HG03342 (cell line): ENCODE measurements around the gene GP5.

Source experiments
- ATAC-seq: cut with Tn5 transposase; IDR thresholded peaks from one replicate; pipeline ENCODE4 v1.9.1; 2021; ENCODE audit warnings: mild to moderate bottlenecking, moderate library complexity; ENCODE audit not compliant: unreplicated experiment

Gene GP5

DNA sequence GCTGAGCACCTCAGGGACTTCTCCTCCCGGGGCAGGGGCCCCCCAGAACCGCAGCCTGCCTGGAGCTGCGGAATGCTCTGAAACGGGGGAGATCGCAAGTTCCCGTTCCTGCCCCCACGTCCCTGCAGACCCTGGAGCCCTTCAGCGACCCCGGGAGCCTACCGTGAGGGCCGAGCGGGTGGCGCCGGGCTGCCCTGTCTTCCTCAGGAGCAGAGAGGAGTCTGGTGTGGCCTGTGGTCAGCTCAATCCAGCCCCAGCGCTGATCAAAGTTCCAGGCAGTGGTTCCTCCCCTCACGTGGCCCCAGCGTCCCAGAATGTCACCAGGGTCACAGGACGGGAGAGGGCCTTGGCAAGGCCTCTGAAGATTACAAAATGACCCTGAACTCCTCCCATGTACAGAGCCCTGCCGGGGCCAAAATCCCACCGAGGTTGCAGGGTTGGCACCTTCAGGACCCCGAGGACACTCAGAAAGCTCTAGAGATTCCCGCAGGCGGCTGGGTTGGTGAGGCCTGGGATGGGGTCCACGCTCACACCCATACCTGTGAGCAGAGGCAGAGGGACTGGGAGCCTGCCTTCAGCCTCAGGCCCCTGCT, 47.9 kb downstream of the GP5 start, which contains the start of gene CPN2:
Gene CPN2, minus strand, starts transcription at position 249 of the 593 bp plus-strand sequence. CDS start 8,626 bp downstream, outside the sequence.
- ATAC-seq: no peak

GRCh38 chr3:194350726-194351071, 48.4 kb downstream of the GP5 start:
- no peak for ATAC-seq

GRCh38 chr3:194348354-194348753, 50.7 kb downstream of the GP5 start:
- no peak for ATAC-seq

DNA sequence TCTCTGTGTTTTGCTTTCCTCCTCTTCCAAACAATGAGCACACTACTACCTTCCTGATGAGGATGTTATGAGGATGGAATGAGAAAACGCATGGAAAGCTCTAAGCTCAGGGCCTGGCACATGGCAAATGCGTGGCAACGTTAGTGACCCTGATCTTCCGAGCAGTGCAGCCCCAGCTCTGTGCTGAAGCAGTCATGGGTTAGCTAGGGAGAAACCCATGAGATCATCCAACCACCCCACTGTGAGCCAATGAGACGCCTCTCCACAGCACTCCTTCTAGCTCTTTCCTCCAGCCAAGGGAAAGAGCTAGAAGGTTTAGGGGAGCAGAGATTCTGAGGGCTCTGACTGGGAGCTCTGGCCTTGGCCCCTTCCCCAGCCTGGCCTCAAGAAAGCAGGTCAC, 52.4 kb downstream of the GP5 start:
- no peak for ATAC-seq

GRCh38 chr3:194346035-194346434, 53.0 kb downstream of the GP5 start:
- ATAC-seq: no peak
